Middle frontal gyrus (tissue), 1 donor: ENCODE data around the gene ISYNA1.

Source experiments
- DNase-seq: peaks from one replicate; pipeline ENCODE4 v3.0.0-alpha.2; 2015; ENCODE audit warnings: low spot score; ENCODE audit errors: extremely low spot score

Gene ISYNA1

GRCh38 chr19:18437491-18438330 lies at the start of gene ISYNA1:
TSS of gene ISYNA1 (minus strand) at chr19:18438133. CDS start at chr19:18437979, 154 bp downstream.
- no peak for DNase-seq

- DNase-seq: no peak
These were observed 48.8 kb upstream of the ISYNA1 start for GRCh38 chr19:18486746-18487145.

GRCh38 chr19:18484992-18485391 lies 47.1 kb upstream of the ISYNA1 start:
- no peak for DNase-seq

GRCh38 chr19:18483119-18483890 lies 45.4 kb upstream of the ISYNA1 start:
- DNase-seq: no peak

- DNase-seq: no peak
These were observed 43.7 kb upstream of the ISYNA1 start for GRCh38 chr19:18481505-18482222.

- no peak for DNase-seq
These were observed 42.2 kb upstream of the ISYNA1 start for GRCh38 chr19:18480006-18480691.

- DNase-seq: no peak
These were observed 40.8 kb upstream of the ISYNA1 start for GRCh38 chr19:18478545-18479311.

GRCh38 chr19:18477974-18478373 lies 40.0 kb upstream of the ISYNA1 start:
- no peak for DNase-seq

- no peak for DNase-seq
These were observed 39.3 kb upstream of the ISYNA1 start for GRCh38 chr19:18477042-18477779.

- DNase-seq: no peak
These were observed 38.6 kb upstream of the ISYNA1 start for GRCh38 chr19:18476507-18477041.

GRCh38 chr19:18475762-18476331 lies 37.9 kb upstream of the ISYNA1 start:
- no peak for DNase-seq

- DNase-seq: no peak
These were observed 37.1 kb upstream of the ISYNA1 start for GRCh38 chr19:18475004-18475453.

GRCh38 chr19:18474366-18474887 lies 36.5 kb upstream of the ISYNA1 start:
- DNase-seq: no peak

GRCh38 chr19:18473706-18474087 lies 35.8 kb upstream of the ISYNA1 start:
- DNase-seq: no peak

- no peak for DNase-seq
These were observed 35.2 kb upstream of the ISYNA1 start for GRCh38 chr19:18473003-18473705.

GRCh38 chr19:18470787-18471186 lies 32.9 kb upstream of the ISYNA1 start:
- DNase-seq: no peak

GRCh38 chr19:18469069-18469846 lies 31.3 kb upstream of the ISYNA1 start:
- no peak for DNase-seq
